SK-N-SH (cell line): Measurements from ENCODE around the gene TWF2. TPM values are rescaled to one million over a fixed set of nuclear protein-coding genes. Genes with fewer than 3 reads are reported as not detected.

ENCODE experiments used
- CTCF ChIA-PET: fragments of 300-600, 350-600 bp; formaldehyde crosslinking; extraction: SDS; loops from one replicate; lab custom pipeline; 2021; lab: Yijun Ruan, JAX
- POLR2A ChIA-PET: fragments of 350-600 bp; sonication (Branson Sonifier 250); formaldehyde crosslinking; extraction: SDS; loops from one replicate; lab custom pipeline; 2020; ENCODE audit warnings: antibody characterized with exemption, inconsistent platforms; lab: Yijun Ruan, JAX
- DNase-seq: peaks from one replicate; pipeline ENCODE4 v3.0.0; 2012
- H2AFZ ChIP-seq: fragments of 200-600 bp; sonication (generic); 2 replicates; pipeline ENCODE4 v1.8.1; 2016; ENCODE audit warnings: antibody characterized with exemption, mild to moderate bottlenecking, low read depth
- H3F3A ChIP-seq: fragments of 200-600 bp; sonication (generic); replicated peaks from 2 replicates; pipeline ENCODE3; 2016; ENCODE audit warnings: antibody characterized with exemption, mild to moderate bottlenecking; ENCODE audit not compliant: insufficient read depth
- H3K27ac ChIP-seq, 2 experiments: fragments of 200-500 bp in 1 of 2; fragments of 200-600 bp in 1 of 2; sonication (Bioruptor generic) in 1 of 2; sonication (generic), shearing (Covaris generic) in 1 of 2; 2 replicates each; pipeline versions ENCODE4 v1.5.1 to v1.6.1; 2014 to 2016; ENCODE audit warnings: low read depth in 2 of 2, inconsistent platforms in 1 of 2, low read length in 1 of 2, mild to moderate bottlenecking in 1 of 2, mixed read lengths in 1 of 2
- H3K27me3 ChIP-seq: fragments of 200-600 bp; sonication (generic), shearing (Covaris generic); 2 replicates; pipeline ENCODE4 v1.6.1; 2016; ENCODE audit warnings: mixed run types; ENCODE audit not compliant: insufficient read depth
- H3K36me3 ChIP-seq, 2 experiments: fragments of 200-500 bp in 1 of 2; fragments of 200-600 bp in 1 of 2; sonication (Bioruptor generic) in 1 of 2; sonication (generic) in 1 of 2; replicated peaks in 1 of 2; 2 replicates each; pipeline versions ENCODE3 to v1.5.1; 2014 to 2016; ENCODE audit warnings: low read length in 1 of 2, mild to moderate bottlenecking in 1 of 2; ENCODE audit not compliant: insufficient read depth in 2 of 2, control insufficient read depth in 1 of 2
- H3K4me1 ChIP-seq, 2 experiments: fragments of 200-500 bp in 1 of 2; fragments of 200-600 bp in 1 of 2; sonication (Bioruptor generic) in 1 of 2; sonication (generic), shearing (Covaris generic) in 1 of 2; 2 replicates each; pipeline versions ENCODE4 v1.5.1 to v1.6.1; 2014 to 2016; ENCODE audit warnings: low read depth in 1 of 2, low read length in 1 of 2, mixed run types in 1 of 2; ENCODE audit not compliant: insufficient read depth in 2 of 2, control insufficient read depth in 1 of 2
- H3K4me2 ChIP-seq: fragments of 200-600 bp; sonication (generic), shearing (Covaris generic); 2 replicates; pipeline ENCODE4 v1.6.1; 2017; ENCODE audit warnings: mixed run types
- H3K4me3 ChIP-seq, 2 experiments: fragments of 200-500 bp in 1 of 2; fragments of 200-600 bp in 1 of 2; sonication (Bioruptor generic) in 1 of 2; sonication (generic), shearing (Covaris generic) in 1 of 2; 2 replicates each; pipeline versions ENCODE4 v1.5.1 to v1.8.1; 2014 to 2016; ENCODE audit warnings: low read depth in 2 of 2, inconsistent platforms in 1 of 2, low read length in 1 of 2, mild to moderate bottlenecking in 1 of 2, mixed read lengths in 1 of 2, moderate library complexity in 1 of 2
- H3K79me2 ChIP-seq: fragments of 200-600 bp; sonication (generic); 2 replicates; pipeline ENCODE4 v1.8.1; 2017; ENCODE audit warnings: mild to moderate bottlenecking; ENCODE audit not compliant: insufficient read depth
- H3K9ac ChIP-seq: fragments of 200-600 bp; sonication (generic); 2 replicates; pipeline ENCODE4 v1.6.1; 2017; ENCODE audit warnings: mixed run types
- H3K9me2 ChIP-seq: fragments of 200-600 bp; sonication (generic); 2 replicates; pipeline ENCODE4 v1.6.1; 2017; ENCODE audit warnings: mixed run types
- H3K9me3 ChIP-seq: fragments of 200-600 bp; sonication (generic); 2 replicates; pipeline ENCODE4 v1.6.1; 2017; ENCODE audit warnings: mixed run types, mild to moderate bottlenecking, moderate library complexity
- H4K20me1 ChIP-seq: fragments of 200-600 bp; sonication (generic); 2 replicates; pipeline ENCODE4 v1.6.1; 2017; ENCODE audit warnings: mild to moderate bottlenecking, mixed run types; ENCODE audit not compliant: insufficient read depth
- CTCF ChIP-seq: fragments of 200-600 bp; sonication (generic); IDR thresholded peaks from 2 replicates; pipeline ENCODE4 v1.6.1; 2017; ENCODE audit warnings: antibody characterized with exemption, mild to moderate bottlenecking, moderate library complexity
- GABPA ChIP-seq: IDR thresholded peaks from 2 replicates; pipeline ENCODE4 v1.4.0; 2012; ENCODE audit warnings: low read depth, mild to moderate bottlenecking
- GATA2 ChIP-seq: sonication (generic); formaldehyde crosslinking; IDR thresholded peaks from 2 replicates; pipeline ENCODE4 v1.5.0; 2020; ENCODE audit warnings: mild to moderate bottlenecking, missing genetic modification reagents
- MAX ChIP-seq: IDR thresholded peaks from 2 replicates; pipeline ENCODE4 v1.4.0; 2012; ENCODE audit warnings: low read depth
- PBX3 ChIP-seq: IDR thresholded peaks from 2 replicates; pipeline ENCODE4; 2012
- RXRA ChIP-seq: IDR thresholded peaks from 2 replicates; pipeline ENCODE4 v1.4.0; 2012; ENCODE audit warnings: low read depth, mild to moderate bottlenecking, borderline replicate concordance
- TCF12 ChIP-seq: IDR thresholded peaks from 2 replicates; pipeline ENCODE4 v1.4.0; 2012
- USF2 ChIP-seq: fragments of 150-350 bp; IDR thresholded peaks from 2 replicates; pipeline ENCODE4 v1.6.1; 2017; ENCODE audit warnings: antibody characterized with exemption, low read length, low read depth, borderline replicate concordance
- WGBS: methylation state at CpG from one replicate; pipeline ENCODE4 v1.1.6; 2017; ENCODE audit warnings: low lambda C conversion rate; 5-methylcytosine and 5-hydroxymethylcytosine counted together
- polyA plus RNA-seq, 3 experiments: library from polyadenylated mRNA; depleted of rRNA; stranded (reverse); fragments of >200 nt; gene quantifications; 2 replicates each; pipeline ENCODE4 v1.2.3, GENCODE V29; 2012

The TWF2 gene
- polyA plus RNA-seq, 1 of the 3 experiments (the other 2 are of a cell fraction) = 188 TPM

- WGBS = 64% methylated on average over 3 of the region's 3 CpGs
- no peaks in the 10 kb centered on the region for H3K9me3 ChIP-seq
Measured at GRCh38 chr3:52218026-52218425, 20.9 kb downstream of the TWF2 start.

More at GRCh38 chr3:52218026-52218425, 20.9 kb downstream of the TWF2 start:
- Histone ChIP-seq H3K36me3 (peaks cover 18 to 24% of the 10 kb centered on the region in 2 experiments), H3K9me2 (no peaks in the 10 kb centered on the region), H3K79me2 (no peaks in the 10 kb centered on the region), H3K27me3 (no peaks in the 10 kb centered on the region), H4K20me1 (no peaks in the 10 kb centered on the region), H3K9ac (no peak overlapping the region), H3K4me3 (no peak overlapping the region), H3K27ac (peak overlapping the region in 1 of 2 experiments; percentile 84; a peak in 2 of 4 replicates), H3K4me1 (peaks cover 12 to 19% of the 10 kb centered on the region in 2 experiments; a peak in 3 of 4 replicates), H3F3A (peaks cover 15% of the 10 kb centered on the region), H2AFZ (no peak overlapping the region), H3K4me2 (no peak overlapping the region)
- POLR2A ChIA-PET = no interaction called here
- no peak for DNase-seq
- TF ChIP-seq RXRA (no peak), CTCF (no peak), USF2 (no peak), GATA2 (CRISPR knock-in tag) (no peak), PBX3 (no peak), MAX (no peak), GABPA (no peak), TCF12 (no peak)
- CTCF ChIA-PET = interaction anchor here (1.0 to 16.1 kb wide), 5 partner anchors 8 to 228 kb away, joined by 6 to 257 read pairs (median 8); partner anchors contain the start of gene TWF2
